Mesendoderm (in vitro differentiated cells): ENCODE data around the gene DNAH8.
"Not testable (repeated sequence)": the region's sequence is repeated elsewhere in the genome, so short reads cannot be mapped to it uniquely, and the experiment has no call there.

Source experiments
- DNase-seq: peaks from one replicate; pipeline ENCODE4 v3.0.0; 2013
- H2AK5ac ChIP-seq: 2 replicates; pipeline ENCODE4 v1.6.1; 2013; ENCODE audit warnings: low read length, inconsistent platforms
- H2BK120ac ChIP-seq: 2 replicates; pipeline ENCODE4 v1.6.1; 2013; ENCODE audit warnings: low read depth, mild to moderate bottlenecking, low read length, moderate library complexity, mixed read lengths
- H2BK15ac ChIP-seq: replicated peaks from 2 replicates; pipeline ENCODE4 v1.6.1; 2013; ENCODE audit warnings: low read depth, mild to moderate bottlenecking, moderate library complexity
- H2BK5ac ChIP-seq: 2 replicates; pipeline ENCODE4 v1.6.1; 2013; ENCODE audit warnings: low read length, inconsistent platforms
- H3K18ac ChIP-seq: 2 replicates; pipeline ENCODE4 v1.6.1; 2013; ENCODE audit warnings: mild to moderate bottlenecking, low read length, mixed read lengths
- H3K23ac ChIP-seq: one replicate; pipeline ENCODE4 v1.6.1; 2013; ENCODE audit warnings: low read length
- H3K27ac ChIP-seq: 2 replicates; pipeline ENCODE4 v1.5.1; 2013; ENCODE audit warnings: low read depth, mild to moderate bottlenecking, inconsistent platforms, low read length, moderate library complexity
- H3K27me3 ChIP-seq: 2 replicates; pipeline ENCODE4 v1.6.1; 2013; ENCODE audit warnings: low read length, control low read depth, mild to moderate bottlenecking, inconsistent platforms; ENCODE audit not compliant: insufficient read depth, poor library complexity
- H3K36me3 ChIP-seq: 2 replicates; pipeline ENCODE4 v1.6.1; 2013; ENCODE audit warnings: low read length, inconsistent platforms; ENCODE audit not compliant: control insufficient read depth, insufficient read depth
- H3K4ac ChIP-seq: one replicate; pipeline ENCODE4 v1.6.1; 2013; ENCODE audit warnings: low read depth, mild to moderate bottlenecking, low read length, moderate library complexity
- H3K4me1 ChIP-seq: 2 replicates; pipeline ENCODE4 v1.6.1; 2013; ENCODE audit warnings: low read depth, low read length, inconsistent platforms; ENCODE audit not compliant: control insufficient read depth
- H3K4me2 ChIP-seq: 2 replicates; pipeline ENCODE4 v1.6.1; 2013; ENCODE audit warnings: low read length
- H3K4me3 ChIP-seq: 2 replicates; pipeline ENCODE4 v1.5.1; 2013; ENCODE audit warnings: mild to moderate bottlenecking, low read length
- H3K56ac ChIP-seq: one replicate; pipeline ENCODE4 v1.6.1; 2013; ENCODE audit warnings: low read length
- H3K79me1 ChIP-seq: 2 replicates; pipeline ENCODE4 v1.6.1; 2013; ENCODE audit warnings: low read length, inconsistent platforms
- H3K79me2 ChIP-seq: 2 replicates; pipeline ENCODE4 v1.6.1; 2013; ENCODE audit warnings: mild to moderate bottlenecking, low read length; ENCODE audit not compliant: control insufficient read depth, insufficient read depth
- H3K9ac ChIP-seq: 2 replicates; pipeline ENCODE4 v1.6.1; 2013; ENCODE audit warnings: low read length, inconsistent platforms
- H4K5ac ChIP-seq: one replicate; pipeline ENCODE4 v1.6.1; 2013; ENCODE audit warnings: low read length
- H4K8ac ChIP-seq: one replicate; pipeline ENCODE4 v1.6.1; 2013; ENCODE audit warnings: low read depth, mild to moderate bottlenecking, control low read depth, low read length, moderate library complexity
- WGBS: extraction: QIAGEN DNeasy Blood & Tissue Kit; methylation state at CpG from one replicate; pipeline ENCODE4 v1.1.7; 2013; ENCODE audit warnings: low lambda C conversion rate, missing lambda C conversion rate; ENCODE audit not compliant: insufficient coverage; ENCODE audit errors: extremely low coverage; 5-methylcytosine and 5-hydroxymethylcytosine counted together

Gene DNAH8

DNA sequence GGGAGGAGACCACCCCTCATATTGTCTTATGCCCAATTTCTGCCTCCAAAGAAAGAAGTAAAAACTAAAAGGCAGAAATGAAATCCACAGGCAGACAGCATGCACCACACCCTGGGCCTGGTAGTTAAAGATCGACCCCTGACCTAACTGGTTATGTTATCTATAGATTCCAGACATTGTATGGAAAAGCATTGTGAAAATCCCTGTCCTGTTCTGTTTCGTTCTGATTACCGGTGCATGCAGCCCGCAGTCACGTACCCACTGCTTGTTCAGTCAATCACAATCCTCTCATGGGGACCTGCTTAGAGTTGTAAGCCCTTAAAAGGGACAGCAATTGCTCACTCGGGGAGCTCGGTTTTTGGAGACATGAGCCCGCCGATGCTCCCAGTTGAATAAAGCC, 81.3 kb downstream of the DNAH8 start:
- no CpG with 5 or more reads among the region's 9 CpGs for WGBS
- not testable (repeated sequence) for H3K4me2 ChIP-seq, H3K27me3 ChIP-seq, H3K4me3 ChIP-seq, H2BK15ac ChIP-seq, H3K23ac ChIP-seq, H3K18ac ChIP-seq, H3K4me1 ChIP-seq, H2BK120ac ChIP-seq, H4K8ac ChIP-seq, H3K79me2 ChIP-seq, H3K9ac ChIP-seq, DNase-seq, H3K79me1 ChIP-seq, H4K5ac ChIP-seq, H3K27ac ChIP-seq, H3K36me3 ChIP-seq, H2BK5ac ChIP-seq, H2AK5ac ChIP-seq
- H3K56ac ChIP-seq = peak overlapping the region; percentile 46
- peak overlapping the region; percentile 66 for H3K4ac ChIP-seq

GRCh38 chr6:38796850-38797249, 81.7 kb downstream of the DNAH8 start:
- H3K23ac ChIP-seq = no peak overlapping the region
- no peaks in the 10 kb centered on the region for H3K79me2 ChIP-seq
- H2AK5ac ChIP-seq = no peak overlapping the region
- no peak overlapping the region for H3K56ac ChIP-seq
- H3K4ac ChIP-seq = peak overlapping the region; percentile 66
- no peak overlapping the region for H4K5ac ChIP-seq
- H3K27ac ChIP-seq = no peak overlapping the region
- no peak overlapping the region for H2BK120ac ChIP-seq
- no peaks in the 10 kb centered on the region for H3K36me3 ChIP-seq
- H3K18ac ChIP-seq = no peak overlapping the region
- H3K27me3 ChIP-seq = no peaks in the 10 kb centered on the region
- H3K4me2 ChIP-seq = no peak overlapping the region
- H3K9ac ChIP-seq = no peak overlapping the region
- H2BK15ac ChIP-seq = peak overlapping the region; percentile 9
- no peak overlapping the region for H2BK5ac ChIP-seq
- WGBS = no CpG with 5 or more reads among the region's 6 CpGs
- no peak overlapping the region for H4K8ac ChIP-seq
- no peak overlapping the region for H3K4me3 ChIP-seq
- no peaks in the 10 kb centered on the region for H3K79me1 ChIP-seq
- DNase-seq = no peak
- peaks cover 1% of the 10 kb centered on the region for H3K4me1 ChIP-seq

- Histone ChIP-seq H3K79me1 (no peaks in the 10 kb centered on the region), H3K23ac (no peak overlapping the region), H3K79me2 (no peaks in the 10 kb centered on the region), H2BK120ac (no peak overlapping the region), H3K27ac (no peak overlapping the region), H4K5ac (no peak overlapping the region), H2AK5ac (no peak overlapping the region), H3K27me3 (no peaks in the 10 kb centered on the region), H3K4me2 (no peak overlapping the region), H3K4me1 (peaks cover 1% of the 10 kb centered on the region), H3K56ac (peak overlapping the region; percentile 49), H3K18ac (no peak overlapping the region), H3K36me3 (no peaks in the 10 kb centered on the region), H2BK15ac (no peak overlapping the region), H3K4ac (no peak overlapping the region), H3K9ac (no peak overlapping the region), H4K8ac (no peak overlapping the region), H3K4me3 (no peak overlapping the region), H2BK5ac (no peak overlapping the region)
- peak; percentile 70 for DNase-seq
- whole genome bisulfite sequencing = no CpG with 5 or more reads among the region's 4 CpGs
These were observed 82.3 kb downstream of the DNAH8 start for GRCh38 chr6:38797391-38797790.

- DNase-seq = no peak
- H3K18ac ChIP-seq = no peak overlapping the region
- H3K36me3 ChIP-seq = no peaks in the 10 kb centered on the region
- no peaks in the 10 kb centered on the region for H3K79me1 ChIP-seq
- H2BK5ac ChIP-seq = no peak overlapping the region
- H3K56ac ChIP-seq = no peak overlapping the region
- H3K27me3 ChIP-seq = no peaks in the 10 kb centered on the region
- no peak overlapping the region for H4K8ac ChIP-seq
- no peak overlapping the region for H3K4ac ChIP-seq
- no peaks in the 10 kb centered on the region for H3K79me2 ChIP-seq
- peaks cover 1% of the 10 kb centered on the region for H3K4me1 ChIP-seq
- no peak overlapping the region for H3K9ac ChIP-seq
- no peak overlapping the region for H3K27ac ChIP-seq
- WGBS = no CpG with 5 or more reads among the region's 2 CpGs
- H3K4me3 ChIP-seq = no peak overlapping the region
- no peak overlapping the region for H2AK5ac ChIP-seq
- H4K5ac ChIP-seq = no peak overlapping the region
- H2BK15ac ChIP-seq = no peak overlapping the region
- no peak overlapping the region for H3K4me2 ChIP-seq
- H2BK120ac ChIP-seq = no peak overlapping the region
- no peak overlapping the region for H3K23ac ChIP-seq
These were observed 84.5 kb downstream of the DNAH8 start for GRCh38 chr6:38799529-38800184.

GRCh38 chr6:38801305-38801704, 86.2 kb downstream of the DNAH8 start:
- no peak for DNase-seq
- H3K56ac ChIP-seq = no peak overlapping the region
- H3K27me3 ChIP-seq = no peaks in the 10 kb centered on the region
- no peaks in the 10 kb centered on the region for H3K79me2 ChIP-seq
- no peak overlapping the region for H3K27ac ChIP-seq
- no peak overlapping the region for H2AK5ac ChIP-seq
- no peaks in the 10 kb centered on the region for H3K79me1 ChIP-seq
- no peak overlapping the region for H3K4me3 ChIP-seq
- H3K18ac ChIP-seq = no peak overlapping the region
- H2BK120ac ChIP-seq = no peak overlapping the region
- no peaks in the 10 kb centered on the region for H3K36me3 ChIP-seq
- H3K23ac ChIP-seq = no peak overlapping the region
- no peaks in the 10 kb centered on the region for H3K4me1 ChIP-seq
- H2BK5ac ChIP-seq = no peak overlapping the region
- WGBS = no CpG with 5 or more reads among the region's 4 CpGs
- H3K9ac ChIP-seq = no peak overlapping the region
- H4K8ac ChIP-seq = no peak overlapping the region
- no peak overlapping the region for H3K4me2 ChIP-seq
- no peak overlapping the region for H2BK15ac ChIP-seq
- H4K5ac ChIP-seq = no peak overlapping the region
- H3K4ac ChIP-seq = no peak overlapping the region

GRCh38 chr6:38802497-38802896, 87.4 kb downstream of the DNAH8 start:
- Histone ChIP-seq H2BK15ac (no peak overlapping the region), H3K79me2 (no peaks in the 10 kb centered on the region), H3K4ac (no peak overlapping the region), H3K27me3 (no peaks in the 10 kb centered on the region), H2BK5ac (no peak overlapping the region), H3K9ac (no peak overlapping the region), H3K4me1 (no peaks in the 10 kb centered on the region), H3K18ac (no peak overlapping the region), H3K23ac (no peak overlapping the region), H3K4me2 (no peak overlapping the region), H3K36me3 (no peaks in the 10 kb centered on the region), H3K56ac (no peak overlapping the region), H3K27ac (no peak overlapping the region), H4K5ac (no peak overlapping the region), H3K4me3 (no peak overlapping the region), H4K8ac (no peak overlapping the region), H3K79me1 (no peaks in the 10 kb centered on the region), H2AK5ac (no peak overlapping the region), H2BK120ac (no peak overlapping the region)
- no peak for DNase-seq
